GM10266 (cell line): Measurements from ENCODE around the gene VGF.

ENCODE experiments used
- DNase-seq: peaks from one replicate; pipeline ENCODE4 v3.0.0; 2012; ENCODE audit errors: extremely low spot score
- TF ChIP-seq, protein P1 (sequence below): IDR thresholded peaks from 2 replicates; pipeline ENCODE4 v1.5.1; 2012; ENCODE audit warnings: mild to moderate bottlenecking, low read depth; ENCODE audit not compliant: control insufficient read depth, insufficient read depth; ENCODE audit errors: missing control alignments

The VGF gene

DNA sequence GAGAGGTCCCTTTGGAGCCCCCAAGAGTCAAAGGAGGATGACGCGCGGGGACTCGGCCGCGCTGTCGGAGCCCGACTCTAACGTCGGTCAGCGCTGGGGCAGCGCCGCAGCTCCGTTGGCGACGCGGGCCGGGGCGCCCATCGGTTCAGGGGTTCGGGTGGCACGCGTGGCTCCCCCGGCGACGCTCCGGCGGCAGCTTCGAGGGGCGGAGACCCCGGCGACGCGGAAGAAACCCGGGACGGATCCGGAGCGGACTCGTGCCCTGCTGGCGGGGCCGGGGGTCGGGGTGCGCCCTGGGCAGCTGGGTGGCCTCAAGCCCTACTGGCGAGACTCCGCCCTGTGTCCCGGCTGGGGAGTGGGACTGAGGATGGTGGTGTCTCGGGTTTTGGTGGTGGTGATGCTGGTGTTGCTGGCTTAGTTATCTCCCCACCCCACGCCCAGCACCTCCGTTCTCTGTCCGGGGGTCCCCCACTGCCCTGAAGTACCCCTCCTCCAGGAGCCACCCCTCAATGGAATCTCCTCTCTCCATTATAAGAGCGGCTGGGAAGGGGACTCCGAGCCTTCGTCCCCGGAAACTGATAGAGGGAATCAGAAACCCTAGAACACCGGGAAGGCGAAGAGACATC lies 14.9 kb upstream of the VGF start, which contains the start of gene NAT16:
TSS of gene NAT16 (minus strand) at position 164 of the 626 bp plus-strand sequence. CDS start 5,486 bp downstream, outside the sequence.
- DNase-seq = no peak
- TF ChIP-seq, protein P1, sequence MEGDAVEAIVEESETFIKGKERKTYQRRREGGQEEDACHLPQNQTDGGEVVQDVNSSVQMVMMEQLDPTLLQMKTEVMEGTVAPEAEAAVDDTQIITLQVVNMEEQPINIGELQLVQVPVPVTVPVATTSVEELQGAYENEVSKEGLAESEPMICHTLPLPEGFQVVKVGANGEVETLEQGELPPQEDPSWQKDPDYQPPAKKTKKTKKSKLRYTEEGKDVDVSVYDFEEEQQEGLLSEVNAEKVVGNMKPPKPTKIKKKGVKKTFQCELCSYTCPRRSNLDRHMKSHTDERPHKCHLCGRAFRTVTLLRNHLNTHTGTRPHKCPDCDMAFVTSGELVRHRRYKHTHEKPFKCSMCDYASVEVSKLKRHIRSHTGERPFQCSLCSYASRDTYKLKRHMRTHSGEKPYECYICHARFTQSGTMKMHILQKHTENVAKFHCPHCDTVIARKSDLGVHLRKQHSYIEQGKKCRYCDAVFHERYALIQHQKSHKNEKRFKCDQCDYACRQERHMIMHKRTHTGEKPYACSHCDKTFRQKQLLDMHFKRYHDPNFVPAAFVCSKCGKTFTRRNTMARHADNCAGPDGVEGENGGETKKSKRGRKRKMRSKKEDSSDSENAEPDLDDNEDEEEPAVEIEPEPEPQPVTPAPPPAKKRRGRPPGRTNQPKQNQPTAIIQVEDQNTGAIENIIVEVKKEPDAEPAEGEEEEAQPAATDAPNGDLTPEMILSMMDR = no peak

DNA sequence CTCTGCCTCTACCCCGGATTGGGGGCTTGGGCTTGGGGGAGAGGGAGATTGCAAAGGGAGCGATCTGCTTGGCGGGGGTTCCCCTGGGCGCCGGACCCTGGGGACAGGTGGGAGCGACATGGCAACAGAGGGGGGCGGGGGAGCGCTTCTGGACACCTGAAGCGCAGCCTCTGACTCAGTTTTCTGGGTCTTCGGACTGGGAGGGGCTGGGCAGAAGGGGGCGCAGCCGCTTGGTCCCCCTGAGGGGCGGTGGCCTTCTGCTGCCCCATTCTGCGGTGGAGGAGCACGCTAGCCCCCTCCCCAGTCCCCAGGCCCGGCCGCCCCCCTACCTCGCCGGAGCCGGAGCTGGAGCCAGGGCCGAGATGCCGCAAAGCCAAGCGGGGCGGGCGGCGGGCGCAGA lies 14.3 kb upstream of the VGF start:
- no peak for DNase-seq
- TF ChIP-seq, protein P1 = no peak

DNA sequence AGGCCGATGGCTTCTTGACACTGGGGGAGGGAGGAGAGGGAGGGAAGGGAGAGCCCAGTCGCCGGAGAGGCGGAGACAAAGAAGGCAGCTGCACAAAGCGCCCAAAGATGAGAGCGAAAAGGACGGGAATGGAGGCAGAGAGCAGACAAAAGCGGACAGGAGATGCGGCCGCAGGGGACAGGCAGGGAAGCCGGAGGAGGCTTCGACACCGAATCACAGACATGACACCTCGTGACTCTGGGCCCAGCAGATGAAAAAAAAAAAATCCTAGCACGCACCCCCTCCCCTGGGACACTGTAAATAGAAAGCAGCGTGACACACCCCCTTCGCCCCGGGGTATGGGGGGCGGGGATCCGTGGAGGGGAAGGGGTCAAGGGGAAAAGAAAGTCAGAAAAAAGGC lies 13.7 kb upstream of the VGF start:
- DNase-seq = no peak
- TF ChIP-seq, protein P1 = no peak

DNA sequence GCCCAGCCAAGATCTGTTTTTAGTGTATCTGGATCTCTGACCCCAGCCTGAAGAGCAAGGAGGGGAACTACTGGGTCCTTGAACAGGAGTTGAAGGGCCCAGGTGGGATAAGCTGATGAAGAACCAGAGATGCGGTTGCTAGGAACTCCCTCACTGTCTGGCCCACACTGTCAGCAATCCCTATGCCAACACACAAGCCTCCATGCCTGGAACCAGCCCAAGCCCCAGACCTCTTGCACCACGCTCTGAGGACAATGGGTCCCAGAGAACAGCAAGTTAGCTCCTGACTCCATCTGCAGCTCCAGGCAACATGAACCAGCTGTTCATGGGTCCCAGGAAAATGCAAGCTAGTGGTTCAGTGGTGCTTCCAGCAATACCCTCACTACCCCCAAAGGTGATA lies 12.3 kb upstream of the VGF start:
- no peak for DNase-seq
- TF ChIP-seq, protein P1 = no peak

DNA sequence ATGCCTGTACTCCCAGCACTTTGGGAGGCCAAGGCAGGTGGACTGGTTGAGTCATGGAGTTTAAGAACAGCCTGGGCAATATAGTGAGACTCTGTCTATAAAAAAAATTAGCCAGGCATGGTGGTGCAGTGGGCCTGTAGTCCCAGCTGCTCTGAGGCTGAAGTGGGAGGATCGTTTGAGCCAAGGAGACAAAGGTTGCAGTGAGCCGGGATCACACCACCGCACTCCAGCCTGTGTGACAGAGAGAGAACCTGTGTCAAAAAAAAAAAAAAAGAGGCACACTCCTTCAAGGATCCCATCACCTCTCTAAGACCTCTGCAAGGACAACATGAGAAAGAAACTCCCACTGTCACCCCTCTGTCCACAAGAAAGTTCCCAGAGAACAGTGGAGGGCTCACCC lies 10.3 kb upstream of the VGF start:
- no peak for DNase-seq
- TF ChIP-seq, protein P1 = no peak

DNA sequence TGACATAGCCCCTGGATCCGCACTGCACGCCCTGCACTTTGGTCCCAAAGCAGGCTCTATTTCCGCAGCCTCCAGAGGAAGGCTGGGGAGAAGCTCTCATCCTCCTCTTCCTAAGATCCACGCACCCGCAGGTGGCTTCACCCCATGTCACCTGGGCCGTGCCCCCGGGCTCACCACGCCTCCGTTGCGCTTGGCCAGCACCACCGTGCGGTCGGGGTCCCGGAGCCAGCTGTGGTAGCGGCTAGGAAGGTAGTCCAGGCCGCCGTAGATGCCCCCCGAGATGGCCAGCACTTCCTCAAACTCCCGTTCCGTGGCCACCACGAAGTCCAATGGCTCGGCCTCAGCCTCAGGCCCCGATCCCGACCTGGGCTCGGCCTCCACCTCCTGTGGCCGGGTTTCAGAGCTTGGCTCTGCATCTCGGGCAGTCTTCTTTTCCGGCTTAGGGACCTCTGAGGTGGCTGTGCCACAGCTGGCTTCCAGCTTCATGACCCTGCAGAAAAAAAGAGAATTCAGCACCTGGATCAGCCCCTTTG lies 9.0 kb upstream of the VGF start:
- TF ChIP-seq, protein P1 = no peak
- DNase-seq = no peak

DNA sequence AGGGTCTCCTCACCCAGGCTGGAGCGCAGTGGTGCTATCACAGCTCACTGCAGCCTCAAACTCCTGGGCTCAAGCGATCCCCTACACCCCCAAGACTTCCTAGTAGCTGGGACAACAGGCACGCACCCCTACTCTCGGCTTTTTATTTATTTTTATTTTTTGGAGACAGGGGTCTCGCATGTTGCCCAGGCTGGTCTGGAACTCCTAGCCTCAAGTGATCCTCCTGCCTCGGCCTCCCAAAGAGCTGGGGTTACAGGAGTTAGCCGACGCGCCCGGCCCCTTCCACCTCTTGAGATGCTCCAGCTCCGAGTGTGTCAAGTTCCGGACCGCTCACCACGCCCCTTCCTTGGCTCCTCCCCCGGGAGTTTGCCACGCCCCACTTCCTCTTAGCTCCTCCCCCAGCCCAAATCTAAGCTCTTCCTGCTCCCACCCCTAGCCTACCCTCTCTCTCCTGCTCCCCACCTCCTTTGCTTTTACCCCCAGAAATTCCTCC lies 8.4 kb upstream of the VGF start:
- peak; percentile 90 for DNase-seq
- TF ChIP-seq, protein P1 = no peak
